HG03342 (cell line): Measurements from ENCODE around the gene RIN3.

ENCODE experiments used
- ATAC-seq: cut with Tn5 transposase; IDR thresholded peaks from one replicate; pipeline ENCODE4 v1.9.1; 2021; ENCODE audit warnings: mild to moderate bottlenecking, moderate library complexity; ENCODE audit not compliant: unreplicated experiment

The RIN3 gene

DNA sequence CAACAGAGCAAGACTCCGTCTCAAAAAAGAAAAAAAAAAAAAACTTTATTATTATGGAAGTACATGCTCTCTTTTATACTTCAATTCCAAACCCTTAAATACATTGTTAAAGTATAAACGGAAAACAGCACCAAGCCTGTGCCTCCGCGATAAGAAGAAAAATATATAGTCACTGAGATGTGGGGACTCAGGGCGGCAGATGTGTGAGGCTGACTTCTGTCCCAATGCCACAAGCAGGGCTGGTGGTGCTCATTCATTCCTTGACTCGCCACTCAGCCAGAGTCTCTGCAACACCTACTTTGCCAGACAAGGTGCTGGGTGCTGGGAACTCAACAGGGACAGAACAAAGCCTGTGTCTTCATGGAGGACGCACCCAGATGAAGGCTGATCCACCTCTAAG is 221.0 kb downstream of the RIN3 start:
- ATAC-seq, result no peak

DNA sequence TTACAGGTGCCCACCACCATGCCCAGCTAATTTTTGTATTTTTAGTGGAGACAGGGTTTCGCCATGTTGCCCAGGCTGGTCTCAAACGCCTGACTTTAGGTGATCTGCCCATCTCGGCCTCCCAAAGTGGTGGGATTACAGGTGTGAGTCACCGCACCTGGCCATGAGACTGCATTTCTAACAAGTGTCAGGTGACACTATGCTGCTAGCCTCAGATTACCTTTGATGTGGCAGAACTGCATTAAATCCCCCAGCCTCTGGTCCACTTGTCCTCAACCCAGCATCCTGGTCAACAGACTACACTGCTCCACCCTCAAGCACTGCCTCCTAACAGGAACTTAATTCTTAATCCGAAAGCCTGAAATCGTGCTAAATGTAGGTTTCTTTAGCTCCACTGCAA is 221.8 kb downstream of the RIN3 start:
- no peak for ATAC-seq

DNA sequence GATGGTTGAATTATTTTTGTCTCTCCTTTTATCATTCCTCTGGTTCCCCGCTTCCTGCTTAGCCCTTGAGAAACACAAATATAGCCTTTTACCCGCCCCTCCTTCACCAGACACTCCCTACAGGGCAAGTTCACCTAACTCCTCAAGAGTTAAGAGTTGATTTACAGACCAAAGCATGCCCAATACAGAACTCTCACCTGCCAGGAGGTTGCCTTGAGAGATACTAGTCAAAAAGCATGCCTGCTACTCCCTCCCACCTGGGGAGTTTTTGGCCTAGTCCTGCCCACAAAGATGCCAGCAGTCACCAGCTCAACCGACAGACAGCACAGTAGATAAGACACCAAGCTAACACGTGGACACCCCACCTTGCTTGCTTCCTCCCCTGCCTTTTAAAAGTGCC is 223.6 kb downstream of the RIN3 start:
- ATAC-seq, result no peak

DNA sequence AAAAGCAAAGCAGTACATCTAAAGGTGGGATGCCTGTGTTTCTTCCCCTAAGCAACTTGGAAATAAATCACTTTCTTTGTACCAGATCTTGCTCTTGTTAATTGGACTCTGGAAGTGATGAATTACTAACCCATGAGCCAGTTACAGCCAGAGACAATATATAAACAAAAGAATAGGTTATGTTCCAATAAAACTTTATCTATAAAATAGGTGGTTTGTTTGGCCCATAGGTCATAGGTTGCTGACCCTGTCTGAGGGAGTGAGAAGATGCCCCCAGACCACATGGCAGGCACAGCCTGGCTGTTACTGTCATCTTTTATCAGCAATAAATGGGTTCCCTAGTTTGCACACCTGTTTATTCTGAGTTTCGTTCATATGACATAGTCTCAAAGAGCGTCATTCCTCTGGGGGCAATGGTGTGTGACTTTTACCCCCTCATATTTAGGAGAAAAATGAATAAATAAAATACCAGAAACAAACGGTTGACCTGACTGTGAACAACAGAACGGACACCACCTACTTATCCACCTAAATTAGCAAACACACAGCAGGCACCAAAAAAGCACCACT is 224.1 kb downstream of the RIN3 start:
- no peak for ATAC-seq
